SK-N-SH (cell line): ENCODE measurements around the gene MATN4. TPM values are rescaled to one million over a fixed set of nuclear protein-coding genes. Genes with fewer than 3 reads are reported as not detected.

ENCODE experiments used
- CTCF ChIA-PET: fragments of 300-600, 350-600 bp; formaldehyde crosslinking; extraction: SDS; loops from one replicate; lab custom pipeline; 2021; lab: Yijun Ruan, JAX
- POLR2A ChIA-PET: fragments of 350-600 bp; sonication (Branson Sonifier 250); formaldehyde crosslinking; extraction: SDS; loops from one replicate; lab custom pipeline; 2020; ENCODE audit warnings: antibody characterized with exemption, inconsistent platforms; lab: Yijun Ruan, JAX
- DNase-seq: peaks from one replicate; pipeline ENCODE4 v3.0.0; 2012
- H2AFZ ChIP-seq: fragments of 200-600 bp; sonication (generic); 2 replicates; pipeline ENCODE4 v1.8.1; 2016; ENCODE audit warnings: antibody characterized with exemption, mild to moderate bottlenecking, low read depth
- H3F3A ChIP-seq: fragments of 200-600 bp; sonication (generic); replicated peaks from 2 replicates; pipeline ENCODE3; 2016; ENCODE audit warnings: antibody characterized with exemption, mild to moderate bottlenecking; ENCODE audit not compliant: insufficient read depth
- H3K27ac ChIP-seq, 2 experiments: fragments of 200-500 bp in 1 of 2; fragments of 200-600 bp in 1 of 2; sonication (Bioruptor generic) in 1 of 2; sonication (generic), shearing (Covaris generic) in 1 of 2; 2 replicates each; pipeline versions ENCODE4 v1.5.1 to v1.6.1; 2014 to 2016; ENCODE audit warnings: low read depth in 2 of 2, inconsistent platforms in 1 of 2, low read length in 1 of 2, mild to moderate bottlenecking in 1 of 2, mixed read lengths in 1 of 2
- H3K27me3 ChIP-seq: fragments of 200-600 bp; sonication (generic), shearing (Covaris generic); 2 replicates; pipeline ENCODE4 v1.6.1; 2016; ENCODE audit warnings: mixed run types; ENCODE audit not compliant: insufficient read depth
- H3K36me3 ChIP-seq, 2 experiments: fragments of 200-500 bp in 1 of 2; fragments of 200-600 bp in 1 of 2; sonication (Bioruptor generic) in 1 of 2; sonication (generic) in 1 of 2; replicated peaks in 1 of 2; 2 replicates each; pipeline versions ENCODE3 to v1.5.1; 2014 to 2016; ENCODE audit warnings: low read length in 1 of 2, mild to moderate bottlenecking in 1 of 2; ENCODE audit not compliant: insufficient read depth in 2 of 2, control insufficient read depth in 1 of 2
- H3K4me1 ChIP-seq, 2 experiments: fragments of 200-500 bp in 1 of 2; fragments of 200-600 bp in 1 of 2; sonication (Bioruptor generic) in 1 of 2; sonication (generic), shearing (Covaris generic) in 1 of 2; 2 replicates each; pipeline versions ENCODE4 v1.5.1 to v1.6.1; 2014 to 2016; ENCODE audit warnings: low read depth in 1 of 2, low read length in 1 of 2, mixed run types in 1 of 2; ENCODE audit not compliant: insufficient read depth in 2 of 2, control insufficient read depth in 1 of 2
- H3K4me2 ChIP-seq: fragments of 200-600 bp; sonication (generic), shearing (Covaris generic); 2 replicates; pipeline ENCODE4 v1.6.1; 2017; ENCODE audit warnings: mixed run types
- H3K4me3 ChIP-seq, 2 experiments: fragments of 200-500 bp in 1 of 2; fragments of 200-600 bp in 1 of 2; sonication (Bioruptor generic) in 1 of 2; sonication (generic), shearing (Covaris generic) in 1 of 2; 2 replicates each; pipeline versions ENCODE4 v1.5.1 to v1.8.1; 2014 to 2016; ENCODE audit warnings: low read depth in 2 of 2, inconsistent platforms in 1 of 2, low read length in 1 of 2, mild to moderate bottlenecking in 1 of 2, mixed read lengths in 1 of 2, moderate library complexity in 1 of 2
- H3K79me2 ChIP-seq: fragments of 200-600 bp; sonication (generic); 2 replicates; pipeline ENCODE4 v1.8.1; 2017; ENCODE audit warnings: mild to moderate bottlenecking; ENCODE audit not compliant: insufficient read depth
- H3K9ac ChIP-seq: fragments of 200-600 bp; sonication (generic); 2 replicates; pipeline ENCODE4 v1.6.1; 2017; ENCODE audit warnings: mixed run types
- H3K9me2 ChIP-seq: fragments of 200-600 bp; sonication (generic); 2 replicates; pipeline ENCODE4 v1.6.1; 2017; ENCODE audit warnings: mixed run types
- H3K9me3 ChIP-seq: fragments of 200-600 bp; sonication (generic); 2 replicates; pipeline ENCODE4 v1.6.1; 2017; ENCODE audit warnings: mixed run types, mild to moderate bottlenecking, moderate library complexity
- H4K20me1 ChIP-seq: fragments of 200-600 bp; sonication (generic); 2 replicates; pipeline ENCODE4 v1.6.1; 2017; ENCODE audit warnings: mild to moderate bottlenecking, mixed run types; ENCODE audit not compliant: insufficient read depth
- ELF1 ChIP-seq: IDR thresholded peaks from 2 replicates; pipeline ENCODE4 v1.4.0; 2012
- EP300 ChIP-seq, 2 experiments: IDR thresholded peaks; 2 replicates each; pipeline versions ENCODE4 v1.4.0 to v1.6.1; 2012; ENCODE audit warnings: borderline replicate concordance in 1 of 2, low read depth in 1 of 2, low read length in 1 of 2
- FOSL2 ChIP-seq: IDR thresholded peaks from 2 replicates; pipeline ENCODE4 v1.4.0; 2012; ENCODE audit warnings: low read depth, mild to moderate bottlenecking, moderate library complexity, borderline replicate concordance
- FOXM1 ChIP-seq: IDR thresholded peaks from 2 replicates; pipeline ENCODE4 v1.4.0; 2012; ENCODE audit warnings: low read depth, mild to moderate bottlenecking
- MEF2A ChIP-seq: IDR thresholded peaks from 2 replicates; pipeline ENCODE4 v1.4.0; 2012; ENCODE audit warnings: low read depth, borderline replicate concordance
- MXI1 ChIP-seq: IDR thresholded peaks from 2 replicates; pipeline ENCODE4 v1.6.1; 2012; ENCODE audit warnings: mild to moderate bottlenecking, low read depth, low read length, improper control_type of control experiment
- NRF1 ChIP-seq: IDR thresholded peaks from 2 replicates; pipeline ENCODE4 v1.6.1; 2012; ENCODE audit warnings: low read depth, mild to moderate bottlenecking, low read length
- RCOR1 ChIP-seq: fragments of 150-350 bp; IDR thresholded peaks from 2 replicates; pipeline ENCODE4 v1.6.1; 2017; ENCODE audit warnings: antibody characterized with exemption, low read length
- RFX5 ChIP-seq: IDR thresholded peaks from 2 replicates; pipeline ENCODE4 v1.6.1; 2012; ENCODE audit warnings: mild to moderate bottlenecking, improper control_type of control experiment, low read length
- RXRA ChIP-seq: IDR thresholded peaks from 2 replicates; pipeline ENCODE4 v1.4.0; 2012; ENCODE audit warnings: low read depth, mild to moderate bottlenecking, borderline replicate concordance
- SIN3A ChIP-seq: IDR thresholded peaks from 2 replicates; pipeline ENCODE4 v1.6.1; 2012; ENCODE audit warnings: low read depth, mild to moderate bottlenecking, low read length, moderate library complexity, borderline replicate concordance
- TAF1 ChIP-seq: IDR thresholded peaks from 2 replicates; pipeline ENCODE4 v1.6.1; 2012; ENCODE audit warnings: low read depth, mild to moderate bottlenecking, low read length, moderate library complexity, borderline replicate concordance
- WGBS: methylation state at CpG from one replicate; pipeline ENCODE4 v1.1.6; 2017; ENCODE audit warnings: low lambda C conversion rate; 5-methylcytosine and 5-hydroxymethylcytosine counted together
- polyA plus RNA-seq, 3 experiments: library from polyadenylated mRNA; depleted of rRNA; stranded (reverse); fragments of >200 nt; gene quantifications; 2 replicates each; pipeline ENCODE4 v1.2.3, GENCODE V29; 2012
- TF ChIP-seq, protein P1 (sequence below): IDR thresholded peaks from 2 replicates; pipeline ENCODE4 v1.6.1; 2012; ENCODE audit warnings: mild to moderate bottlenecking, low read depth, low read length, moderate library complexity

Gene MATN4
- polyA plus RNA-seq, 1 of the 3 experiments (the other 2 are of a cell fraction) = 0.16 TPM

DNA sequence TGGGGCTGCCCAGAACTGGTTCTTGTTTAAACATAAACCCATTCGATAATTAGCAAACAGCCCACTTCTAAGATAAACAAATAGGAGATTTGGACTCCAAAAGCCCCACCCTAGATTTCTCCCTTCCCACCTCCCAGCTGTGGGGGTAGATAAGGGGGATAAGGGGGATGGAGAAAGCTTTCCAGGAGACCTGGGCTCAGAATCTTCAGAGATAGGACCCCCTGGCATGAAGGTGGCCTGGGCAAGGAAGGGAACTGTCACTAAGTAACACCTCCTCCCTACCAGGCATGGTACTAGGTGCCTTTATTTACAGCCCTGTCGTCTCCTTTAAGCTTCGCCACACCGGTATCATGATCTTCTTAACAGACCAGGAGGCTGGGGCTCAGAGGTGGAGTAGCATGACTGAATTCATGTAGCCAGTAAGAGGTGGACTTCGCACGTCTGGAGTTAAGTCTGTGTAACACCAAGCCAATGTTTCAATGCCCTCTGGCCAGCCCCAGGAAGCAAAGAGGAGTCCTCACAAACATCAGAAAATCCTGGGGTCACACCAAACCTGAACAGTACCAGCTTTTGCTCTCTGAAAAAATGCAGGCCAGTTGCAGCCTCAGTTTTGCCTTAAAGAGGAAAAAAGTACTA lies 35.6 kb upstream of the MATN4 start:
- no peaks in the 10 kb centered on the region for H3K9me3 ChIP-seq
- H3K4me3 ChIP-seq = peak overlapping the region; percentile 10 to 33; a peak in 2 of 4 replicates
- ChIA-PET CTCF (interaction anchor here (1.0 to 4.3 kb wide), 5 partner anchors 21 to 93 kb away, joined by 3 to 31 read pairs (median 11); partner anchors contain the start of gene SYS1), POLR2A (interaction anchor here (0.9 kb wide), 1 partner anchor 19 kb away, joined by 4 read pairs; the partner anchor contains the start of gene SYS1)
- no peak for DNase-seq
- H3K4me1 ChIP-seq = peaks cover 62 to 69% of the 10 kb centered on the region in 2 experiments
- TF ChIP-seq TAF1 (no peak), NRF1 (no peak), FOSL2 (no peak), ELF1 (no peak), MXI1 (no peak), RFX5 (no peak), RXRA (no peak), FOXM1 (no peak), EP300 (IDR thresholded peaks at IDR 0.05; ENCODE audit: borderline replicate concordance in 1 of 2, low read depth in 1 of 2, low read length in 1 of 2) (no peak), RCOR1 (no peak), SIN3A (no peak), MEF2A (no peak)
- TF ChIP-seq, protein P1, sequence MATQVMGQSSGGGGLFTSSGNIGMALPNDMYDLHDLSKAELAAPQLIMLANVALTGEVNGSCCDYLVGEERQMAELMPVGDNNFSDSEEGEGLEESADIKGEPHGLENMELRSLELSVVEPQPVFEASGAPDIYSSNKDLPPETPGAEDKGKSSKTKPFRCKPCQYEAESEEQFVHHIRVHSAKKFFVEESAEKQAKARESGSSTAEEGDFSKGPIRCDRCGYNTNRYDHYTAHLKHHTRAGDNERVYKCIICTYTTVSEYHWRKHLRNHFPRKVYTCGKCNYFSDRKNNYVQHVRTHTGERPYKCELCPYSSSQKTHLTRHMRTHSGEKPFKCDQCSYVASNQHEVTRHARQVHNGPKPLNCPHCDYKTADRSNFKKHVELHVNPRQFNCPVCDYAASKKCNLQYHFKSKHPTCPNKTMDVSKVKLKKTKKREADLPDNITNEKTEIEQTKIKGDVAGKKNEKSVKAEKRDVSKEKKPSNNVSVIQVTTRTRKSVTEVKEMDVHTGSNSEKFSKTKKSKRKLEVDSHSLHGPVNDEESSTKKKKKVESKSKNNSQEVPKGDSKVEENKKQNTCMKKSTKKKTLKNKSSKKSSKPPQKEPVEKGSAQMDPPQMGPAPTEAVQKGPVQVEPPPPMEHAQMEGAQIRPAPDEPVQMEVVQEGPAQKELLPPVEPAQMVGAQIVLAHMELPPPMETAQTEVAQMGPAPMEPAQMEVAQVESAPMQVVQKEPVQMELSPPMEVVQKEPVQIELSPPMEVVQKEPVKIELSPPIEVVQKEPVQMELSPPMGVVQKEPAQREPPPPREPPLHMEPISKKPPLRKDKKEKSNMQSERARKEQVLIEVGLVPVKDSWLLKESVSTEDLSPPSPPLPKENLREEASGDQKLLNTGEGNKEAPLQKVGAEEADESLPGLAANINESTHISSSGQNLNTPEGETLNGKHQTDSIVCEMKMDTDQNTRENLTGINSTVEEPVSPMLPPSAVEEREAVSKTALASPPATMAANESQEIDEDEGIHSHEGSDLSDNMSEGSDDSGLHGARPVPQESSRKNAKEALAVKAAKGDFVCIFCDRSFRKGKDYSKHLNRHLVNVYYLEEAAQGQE = no peak
- peak overlapping the region; percentile 61; the same call in 1 of the 2 replicates for H3K9ac ChIP-seq
- H3K4me2 ChIP-seq = peak overlapping the region; percentile 96
- H3K79me2 ChIP-seq = peaks cover 94% of the 10 kb centered on the region
- H4K20me1 ChIP-seq = peaks cover 8% of the 10 kb centered on the region; the same call in 1 of the 2 replicates
- no peaks in the 10 kb centered on the region for H3K9me2 ChIP-seq
- H3K27me3 ChIP-seq = no peaks in the 10 kb centered on the region
- peaks cover 4 to 7% of the 10 kb centered on the region in 2 experiments for H3K36me3 ChIP-seq
- no peak overlapping the region for H2AFZ ChIP-seq
- 80% methylated on average over 6 of the region's 6 CpGs for WGBS
- H3K27ac ChIP-seq = peak overlapping the region; percentile 90 to 96
- H3F3A ChIP-seq = peaks cover 11% of the 10 kb centered on the region
